DOHH2 (cell line): ENCODE results near the gene PRKCZ.
A peak's percentile ranks its signal among the peaks of the same experiment; 100 is the strongest.

ENCODE experiments used
- H3F3A ChIP-seq: fragments of 200-600 bp; sonication (generic), shearing (Covaris generic); 2 replicates; pipeline ENCODE4 v1.6.0; 2016; ENCODE audit warnings: antibody characterized with exemption, mild to moderate bottlenecking; ENCODE audit not compliant: control insufficient read depth, insufficient read depth
- H3K27ac ChIP-seq: fragments of 200-600 bp; sonication (generic); 2 replicates; pipeline ENCODE4 v1.5.1; 2014; ENCODE audit warnings: low read depth, mild to moderate bottlenecking, low read length, moderate library complexity
- H3K27me3 ChIP-seq: fragments of 200-600 bp; sonication (generic); 2 replicates; pipeline ENCODE4 v1.6.1; 2014; ENCODE audit warnings: mild to moderate bottlenecking, low read length, mixed read lengths; ENCODE audit not compliant: control insufficient read depth
- H3K36me3 ChIP-seq: fragments of 200-600 bp; sonication (generic); 2 replicates; pipeline ENCODE4 v1.6.1; 2014; ENCODE audit warnings: mild to moderate bottlenecking, low read length, moderate library complexity, mixed read lengths; ENCODE audit not compliant: control insufficient read depth
- H3K4me1 ChIP-seq: fragments of 200-600 bp; sonication (generic); 2 replicates; pipeline ENCODE4 v1.6.1; 2014; ENCODE audit warnings: mild to moderate bottlenecking, low read length, mixed read lengths; ENCODE audit not compliant: control insufficient read depth
- H3K4me2 ChIP-seq: fragments of 200-600 bp; sonication (generic); 2 replicates; pipeline ENCODE4 v1.6.0; 2014; ENCODE audit warnings: mild to moderate bottlenecking, low read length, moderate library complexity
- H3K4me3 ChIP-seq: fragments of 200-600 bp; sonication (generic); 2 replicates; pipeline ENCODE4 v1.5.1; 2014; ENCODE audit warnings: mild to moderate bottlenecking, low read length, mixed read lengths
- H3K79me2 ChIP-seq: fragments of 200-600 bp; sonication (generic); 2 replicates; pipeline ENCODE4 v1.6.1; 2014; ENCODE audit warnings: mild to moderate bottlenecking, low read length, mixed read lengths; ENCODE audit not compliant: control insufficient read depth
- H3K9me2 ChIP-seq: fragments of 200-600 bp; sonication (generic); replicated peaks from 2 replicates; pipeline ENCODE4 v1.6.1; 2014; ENCODE audit warnings: mild to moderate bottlenecking, low read length, mixed read lengths; ENCODE audit not compliant: control insufficient read depth
- H3K9me3 ChIP-seq: fragments of 200-600 bp; sonication (generic); 2 replicates; pipeline ENCODE4 v1.6.1; 2014; ENCODE audit warnings: antibody characterized with exemption, low read length, mixed read lengths; ENCODE audit not compliant: control insufficient read depth, insufficient read depth
- H4K20me1 ChIP-seq: fragments of 200-600 bp; sonication (generic); 2 replicates; pipeline ENCODE4 v1.6.0; 2014; ENCODE audit warnings: low read depth, mild to moderate bottlenecking, antibody characterized with exemption, low read length, moderate library complexity; ENCODE audit not compliant: control insufficient read depth, insufficient read depth
- CTCF ChIP-seq: fragments of 200-600 bp; sonication (generic); IDR thresholded peaks from one replicate; pipeline ENCODE4 v1.5.1; 2014; ENCODE audit warnings: antibody characterized with exemption, mild to moderate bottlenecking, low read depth, low read length; ENCODE audit not compliant: poor library complexity, severe bottlenecking
- EZH2phosphoT487 ChIP-seq: fragments of 200-600 bp; sonication (generic); IDR thresholded peaks from 2 replicates; pipeline ENCODE4 v1.6.1; 2017; ENCODE audit warnings: borderline replicate concordance, mild to moderate bottlenecking, antibody characterized with exemption, low read length, moderate library complexity, mixed read lengths

Gene PRKCZ

GRCh38 chr1:2130156-2130555, 79.9 kb downstream of the PRKCZ start:
- Histone ChIP-seq H3K4me2 (no peak overlapping the region), H3K4me3 (no peak overlapping the region), H3K36me3 (no peaks in the 10 kb centered on the region), H3K9me3 (no peaks in the 10 kb centered on the region), H3F3A (no peaks in the 10 kb centered on the region), H4K20me1 (peaks cover 3% of the 10 kb centered on the region; the same call in 1 of the 2 replicates), H3K79me2 (no peaks in the 10 kb centered on the region), H3K27ac (no peak overlapping the region), H3K27me3 (no peaks in the 10 kb centered on the region), H3K4me1 (peaks cover 17% of the 10 kb centered on the region), H3K9me2 (no peaks in the 10 kb centered on the region)
- TF ChIP-seq CTCF: no peak

GRCh38 chr1:2130871-2131289, 80.7 kb downstream of the PRKCZ start:
- Histone ChIP-seq H3K4me1 (peaks cover 17% of the 10 kb centered on the region), H3K9me3 (no peaks in the 10 kb centered on the region), H3K9me2 (no peaks in the 10 kb centered on the region), H3K36me3 (no peaks in the 10 kb centered on the region), H3K27ac (no peak overlapping the region), H3K27me3 (no peaks in the 10 kb centered on the region), H3K4me2 (no peak overlapping the region), H3K4me3 (no peak overlapping the region), H4K20me1 (peaks cover 3% of the 10 kb centered on the region; the same call in 1 of the 2 replicates), H3K79me2 (no peaks in the 10 kb centered on the region), H3F3A (no peaks in the 10 kb centered on the region)
- no peak for TF ChIP-seq CTCF

GRCh38 chr1:2132222-2133038, 82.2 kb downstream of the PRKCZ start:
- H3K27me3 ChIP-seq: no peaks in the 10 kb centered on the region
- H3K4me2 ChIP-seq: peak overlapping the region; percentile 82
- TF ChIP-seq EZH2phosphoT487 (no peak), CTCF (no peak)
- no peaks in the 10 kb centered on the region for H3K9me3 ChIP-seq
- no peaks in the 10 kb centered on the region for H3K79me2 ChIP-seq
- no peaks in the 10 kb centered on the region for H3K9me2 ChIP-seq
- no peak overlapping the region for H3K27ac ChIP-seq
- H3F3A ChIP-seq: no peaks in the 10 kb centered on the region
- H3K4me3 ChIP-seq: peak overlapping the region; percentile 66
- peaks cover 12% of the 10 kb centered on the region for H3K4me1 ChIP-seq
- H4K20me1 ChIP-seq: peaks cover 3% of the 10 kb centered on the region; the same call in 1 of the 2 replicates
- no peaks in the 10 kb centered on the region for H3K36me3 ChIP-seq
